H1 (cell line): Measurements from ENCODE around the gene ZC3H8. TPM values are rescaled to one million over a fixed set of nuclear protein-coding genes. Genes with fewer than 3 reads are reported as not detected.

Source experiments
- CTCF ChIA-PET: fragments of 300-600 bp; sonication (Branson Sonifier 250); formaldehyde crosslinking; loops from one replicate; lab custom pipeline; 2021; ENCODE audit not compliant: partially characterized antibody; lab: Charles Lee
- POLR2A ChIA-PET: fragments of 300-600 bp; sonication (Branson Sonifier 250); formaldehyde crosslinking; loops from one replicate; lab custom pipeline; 2021; ENCODE audit warnings: inconsistent platforms; ENCODE audit not compliant: partially characterized antibody; lab: Charles Lee
- DNase-seq, 2 experiments: peaks; one replicate each; pipeline versions ENCODE4 v3.0.0 to v3.0.0-alpha.2; 2010 to 2022; ENCODE audit warnings: low spot score in 2 of 2, low read depth in 1 of 2, mixed read lengths in 1 of 2
- FAIRE-seq: peaks from 2 replicates; lab custom pipeline; 2011; peaks lifted over from hg19 to GRCh38; lab: Jason Lieb, UNC
- H2AFZ ChIP-seq: 2 replicates; pipeline ENCODE4 v1.8.1; 2012; ENCODE audit warnings: low read length, inconsistent platforms
- H2AK5ac ChIP-seq: 2 replicates; pipeline ENCODE4 v1.6.1; 2013; ENCODE audit warnings: low read depth, low read length
- H2BK120ac ChIP-seq: replicated peaks from 2 replicates; pipeline ENCODE3; 2013; ENCODE audit warnings: low read depth, low read length, inconsistent platforms
- H2BK12ac ChIP-seq: 2 replicates; pipeline ENCODE4 v1.6.1; 2013; ENCODE audit warnings: low read depth, low read length
- H2BK15ac ChIP-seq: 2 replicates; pipeline ENCODE4 v1.6.1; 2013; ENCODE audit warnings: low read length
- H2BK20ac ChIP-seq: 2 replicates; pipeline ENCODE4 v1.6.1; 2013; ENCODE audit warnings: low read length
- H2BK5ac ChIP-seq: 2 replicates; pipeline ENCODE4 v1.6.1; 2013; ENCODE audit warnings: low read depth, low read length
- H3K14ac ChIP-seq: 2 replicates; pipeline ENCODE4 v1.6.1; 2013; ENCODE audit warnings: inconsistent platforms; ENCODE audit not compliant: insufficient read length
- H3K18ac ChIP-seq: 2 replicates; pipeline ENCODE4 v1.6.1; 2013; ENCODE audit warnings: low read length; ENCODE audit errors: extremely low read depth
- H3K23ac ChIP-seq: 2 replicates; pipeline ENCODE4 v1.6.1; 2013; ENCODE audit warnings: inconsistent platforms; ENCODE audit not compliant: insufficient read length
- H3K23me2 ChIP-seq: 2 replicates; pipeline ENCODE4 v1.6.1; 2013; ENCODE audit warnings: low read depth, low read length
- H3K27ac ChIP-seq: 2 replicates; pipeline ENCODE4 v1.6.1; 2011; ENCODE audit warnings: low read depth, low read length, inconsistent platforms
- H3K27me3 ChIP-seq, 4 experiments: replicated peaks in 1 of 4; 1 replicate in 1 of 4; 2 replicates in 3 of 4; pipeline versions ENCODE4 v1.6.1 to v1.8.1; 2011 to 2013; ENCODE audit warnings: low read length in 3 of 4, mild to moderate bottlenecking in 3 of 4, inconsistent platforms in 2 of 4, mixed read lengths in 2 of 4, moderate library complexity in 1 of 4; ENCODE audit not compliant: control insufficient read depth in 3 of 4, insufficient read depth in 3 of 4; ENCODE audit errors: extremely low read depth in 1 of 4
- H3K36me3 ChIP-seq, 4 experiments: 2 replicates each; pipeline versions ENCODE4 v1.6.1 to v1.8.1; 2011 to 2013; ENCODE audit warnings: mild to moderate bottlenecking in 4 of 4, low read length in 3 of 4, moderate library complexity in 2 of 4, control low read depth in 1 of 4, inconsistent platforms in 1 of 4; ENCODE audit not compliant: insufficient read depth in 4 of 4, control insufficient read depth in 2 of 4
- H3K4ac ChIP-seq: replicated peaks from 2 replicates; pipeline ENCODE3; 2013; ENCODE audit warnings: low read length, low read depth, mixed read lengths, inconsistent platforms; ENCODE audit not compliant: insufficient read length
- H3K4me1 ChIP-seq, 4 experiments: replicated peaks in 1 of 4; 1 replicate in 1 of 4; 2 replicates in 3 of 4; pipeline versions ENCODE4 v1.6.1 to v1.8.1; 2011 to 2013; ENCODE audit warnings: low read length in 3 of 4, inconsistent platforms in 2 of 4, mixed read lengths in 1 of 4; ENCODE audit not compliant: insufficient read depth in 4 of 4, control insufficient read depth in 3 of 4
- H3K4me2 ChIP-seq, 2 experiments: 2 replicates each; pipeline versions ENCODE4 v1.6.1 to v1.8.1; 2011 to 2013; ENCODE audit warnings: low read depth in 2 of 2, low read length in 2 of 2, control low read depth in 1 of 2, inconsistent platforms in 1 of 2, mild to moderate bottlenecking in 1 of 2; ENCODE audit not compliant: insufficient read depth in 1 of 2
- H3K4me3 ChIP-seq, 4 experiments: fragments of 200-600, 300-600 bp in 1 of 4; sonication (generic), shearing (Covaris generic), sonication (Bioruptor Twin) in 1 of 4; 2 replicates each; pipeline versions ENCODE4 v1.5.1 to v1.8.1; 2011 to 2016; ENCODE audit warnings: low read length in 4 of 4, low read depth in 3 of 4, control low read depth in 2 of 4, inconsistent platforms in 2 of 4, mild to moderate bottlenecking in 2 of 4, mixed read lengths in 1 of 4, moderate library complexity in 1 of 4; ENCODE audit not compliant: insufficient read depth in 2 of 4; ENCODE audit errors: extremely low read depth in 1 of 4
- H3K56ac ChIP-seq: replicated peaks from 2 replicates; pipeline ENCODE3; 2013; ENCODE audit warnings: low read depth, mild to moderate bottlenecking, mixed read lengths, low read length, inconsistent platforms; ENCODE audit not compliant: insufficient read length
- H3K79me1 ChIP-seq: 2 replicates; pipeline ENCODE4 v1.6.1; 2013; ENCODE audit warnings: low read depth, low read length, control low read depth
- H3K79me2 ChIP-seq, 2 experiments: 2 replicates each; pipeline versions ENCODE4 v1.6.1 to v1.8.1; 2012 to 2013; ENCODE audit warnings: low read length in 2 of 2, mild to moderate bottlenecking in 2 of 2, inconsistent platforms in 1 of 2; ENCODE audit not compliant: insufficient read depth in 2 of 2, control insufficient read depth in 1 of 2
- H3K9ac ChIP-seq, 4 experiments: replicated peaks in 1 of 4; 1 replicate in 1 of 4; 2 replicates in 3 of 4; pipeline versions ENCODE4 v1.6.1 to v1.8.1; 2011 to 2013; ENCODE audit warnings: low read depth in 3 of 4, low read length in 3 of 4, control low read depth in 2 of 4, mild to moderate bottlenecking in 2 of 4, moderate library complexity in 2 of 4, inconsistent platforms in 1 of 4; ENCODE audit errors: extremely low read depth in 1 of 4
- H3K9me3 ChIP-seq, 2 experiments: 2 replicates each; pipeline versions ENCODE4 v1.6.1 to v1.8.1; 2012 to 2013; ENCODE audit warnings: mild to moderate bottlenecking in 2 of 2, moderate library complexity in 2 of 2, control low read depth in 1 of 2, inconsistent platforms in 1 of 2, low read depth in 1 of 2, low read length in 1 of 2, mixed read lengths in 1 of 2; ENCODE audit not compliant: insufficient read depth in 2 of 2
- H4K20me1 ChIP-seq, 2 experiments: replicated peaks in 1 of 2; 2 replicates each; pipeline versions ENCODE3 to v1.8.1; 2011 to 2013; ENCODE audit warnings: inconsistent platforms in 2 of 2, low read length in 2 of 2, mild to moderate bottlenecking in 1 of 2; ENCODE audit not compliant: insufficient read depth in 2 of 2, control insufficient read depth in 1 of 2
- H4K5ac ChIP-seq: 2 replicates; pipeline ENCODE4 v1.6.1; 2013; ENCODE audit warnings: low read length, low read depth, mixed read lengths, inconsistent platforms; ENCODE audit not compliant: insufficient read length
- H4K8ac ChIP-seq: 2 replicates; pipeline ENCODE4 v1.8.0; 2013; ENCODE audit warnings: mild to moderate bottlenecking, moderate library complexity, low read length, inconsistent platforms; ENCODE audit not compliant: insufficient read depth; ENCODE audit errors: extremely low read depth
- H4K91ac ChIP-seq: replicated peaks from 2 replicates; pipeline ENCODE3; 2013; ENCODE audit warnings: low read length, mixed read lengths, inconsistent platforms; ENCODE audit not compliant: insufficient read length
- ATF2 ChIP-seq: IDR thresholded peaks from 2 replicates; pipeline ENCODE4 v1.6.1; 2012; ENCODE audit warnings: low read length, inconsistent platforms
- BACH1 ChIP-seq: IDR thresholded peaks from 2 replicates; pipeline ENCODE4 v1.6.1; 2012; ENCODE audit warnings: low read length, improper control_type of control experiment
- CBX5 ChIP-seq: fragments of 300-800, 300-1000 bp; sonication (generic); IDR thresholded peaks from 2 replicates; pipeline ENCODE4 v1.7.1; 2016; ENCODE audit warnings: antibody characterized with exemption, low read length, low read depth
- CHD1 ChIP-seq: IDR thresholded peaks from 2 replicates; pipeline ENCODE4 v1.6.1; 2012; ENCODE audit warnings: low read depth, low read length, improper control_type of control experiment
- JUND ChIP-seq: IDR thresholded peaks from 2 replicates; pipeline ENCODE4 v1.6.1; 2011; ENCODE audit warnings: mild to moderate bottlenecking, improper control_type of control experiment, low read length
- NRF1 ChIP-seq: IDR thresholded peaks from 2 replicates; pipeline ENCODE4 v1.6.1; 2011; ENCODE audit warnings: mild to moderate bottlenecking, low read depth, low read length, improper control_type of control experiment
- POU5F1 ChIP-seq: IDR thresholded peaks from 2 replicates; pipeline ENCODE4 v1.6.1; 2011; ENCODE audit warnings: low read depth, mild to moderate bottlenecking, low read length, moderate library complexity
- SIRT6 ChIP-seq: IDR thresholded peaks from one replicate; pipeline ENCODE4 v1.7.1; 2012; ENCODE audit warnings: low read length, inconsistent platforms
- SRF ChIP-seq: IDR thresholded peaks from 2 replicates; pipeline ENCODE4 v1.6.1; 2011; ENCODE audit warnings: mild to moderate bottlenecking, low read depth, low read length, moderate library complexity
- SUZ12 ChIP-seq: fragments of 200-600 bp; sonication (generic); IDR thresholded peaks from 2 replicates; pipeline ENCODE4 v1.6.1; 2012; ENCODE audit warnings: mild to moderate bottlenecking, inconsistent platforms, low read length, moderate library complexity, mixed read lengths
- TBP ChIP-seq: IDR thresholded peaks from 2 replicates; pipeline ENCODE4 v1.6.1; 2011; ENCODE audit warnings: low read depth, low read length, improper control_type of control experiment
- TCF12 ChIP-seq: IDR thresholded peaks from 2 replicates; pipeline ENCODE4 v1.6.1; 2011; ENCODE audit warnings: low read depth, mild to moderate bottlenecking, low read length
- ZNF274 ChIP-seq: IDR thresholded peaks from 2 replicates; pipeline ENCODE4 v1.7.0; 2012; ENCODE audit warnings: low read length, borderline replicate concordance; ENCODE audit errors: extremely low read depth
- WGBS, 2 experiments: shearing (Covaris generic) in 1 of 2; methylation state at CpG; one replicate each; pipeline versions ENCODE4 v1.1.6 to v1.1.7; 2013 to 2015; ENCODE audit warnings: low lambda C conversion rate in 2 of 2, mixed read lengths in 2 of 2, inconsistent platforms in 1 of 2, low coverage in 1 of 2, missing lambda C conversion rate in 1 of 2; ENCODE audit not compliant: insufficient replicate concordance in 2 of 2, insufficient coverage in 1 of 2, insufficient read length in 1 of 2; ENCODE audit errors: extremely low coverage in 1 of 2, missing lambda C conversion rate in 1 of 2; 5-methylcytosine and 5-hydroxymethylcytosine counted together
- polyA plus RNA-seq, 7 experiments: library from polyadenylated mRNA; depleted of rRNA in 3 of 7; stranded (reverse) in 5 of 7; unstranded in 2 of 7; fragments of >200 nt in 5 of 7; fragments of 200-250 nt in 2 of 7; gene quantifications; 1 replicate in 5 of 7; 2 replicates in 1 of 7; 4 replicates in 1 of 7; pipeline versions ENCODE4 v1.2.1 to v1.2.3, GENCODE V29; 2011 to 2013; ENCODE audit warnings: missing spikeins in 2 of 7, mixed read lengths in 2 of 7
- total RNA-seq: library from RNA; stranded (reverse); fragmentation: NEBNext Ultra II Directional; extraction: Animal tissue kit (Norgen Biotek cat#: 25700); gene quantifications from 2 replicates; pipeline ENCODE4 v1.2.1, GENCODE V29; 2021

ZC3H8 gene
- total and polyA plus RNA-seq, 2 of the 8 experiments (the other 6 are each of a cell fraction or from before 2014, with no cell fraction given), result 1.9 to 7.1 TPM

DNA sequence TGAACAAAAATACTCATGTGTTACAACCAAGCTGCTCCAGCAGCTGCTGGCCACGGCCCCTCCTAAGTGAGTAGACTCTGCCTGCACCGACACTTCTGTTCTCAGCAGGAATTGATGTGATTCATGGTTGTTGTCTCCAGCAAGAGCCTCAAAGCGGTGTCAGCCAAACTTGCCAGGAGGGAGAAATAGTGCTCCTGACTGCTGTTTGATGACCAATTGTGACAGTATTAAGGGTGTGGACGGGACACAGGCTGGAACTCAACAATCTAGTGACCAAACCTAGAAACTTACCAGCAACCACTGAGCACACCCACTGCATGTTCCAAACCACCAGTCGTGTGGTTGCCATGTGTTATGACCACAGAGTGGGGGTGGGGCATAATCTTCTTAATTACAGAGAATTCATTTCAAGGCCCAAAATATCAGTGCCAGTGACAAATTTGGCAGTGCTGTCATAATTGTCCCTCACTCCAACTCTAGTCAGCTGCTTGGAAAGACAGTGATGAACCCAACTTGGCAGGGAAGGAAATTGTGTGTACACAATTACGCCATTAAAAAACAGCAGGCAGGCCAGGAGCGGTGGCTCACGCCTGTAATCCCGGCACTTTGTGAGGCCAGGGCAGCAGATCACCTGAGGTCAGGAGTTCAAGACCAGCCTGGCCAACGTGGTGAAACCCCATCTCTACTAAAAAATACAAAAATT is 86.3 kb downstream of the ZC3H8 start:
- H2BK12ac ChIP-seq, result no peak overlapping the region
- H2AK5ac ChIP-seq, result no peak overlapping the region
- no peaks in the 10 kb centered on the region for H3K79me2 ChIP-seq
- H2AFZ ChIP-seq, result no peak overlapping the region
- no peaks in the 10 kb centered on the region for H3K23me2 ChIP-seq
- TF ChIP-seq BACH1 (no peak), CBX5 (no peak), ZNF274 (no peak), SIRT6 (no peak), NRF1 (no peak), POU5F1 (no peak), SRF (no peak), TBP (no peak), TCF12 (no peak), CHD1 (no peak), JUND (no peak), ATF2 (no peak), SUZ12 (no peak)
- H3K27me3 ChIP-seq, result no peaks in the 10 kb centered on the region
- DNase-seq (no peak), FAIRE-seq (no peak)
- no peaks in the 10 kb centered on the region for H4K20me1 ChIP-seq
- H3K23ac ChIP-seq, result no peak overlapping the region
- no peak overlapping the region for H3K9ac ChIP-seq
- H3K18ac ChIP-seq, result no peak overlapping the region
- H3K9me3 ChIP-seq, result no peaks in the 10 kb centered on the region
- H4K91ac ChIP-seq, result no peak overlapping the region
- no peaks in the 10 kb centered on the region for H3K79me1 ChIP-seq
- H4K8ac ChIP-seq, result no peak overlapping the region
- H3K14ac ChIP-seq, result no peak overlapping the region
- no peak overlapping the region for H3K4me3 ChIP-seq
- H3K4me1 ChIP-seq, result no peaks in the 10 kb centered on the region
- no peak overlapping the region for H4K5ac ChIP-seq
- 87% methylated on average over 10 of the region's 10 CpGs; no CpG with 5 or more reads in 1 of the 2 experiments for WGBS, 2 experiments
- H2BK15ac ChIP-seq, result no peak overlapping the region
- H3K4me2 ChIP-seq, result no peak overlapping the region
- CTCF ChIA-PET, result interaction anchor here (1.2 kb wide), 1 partner anchor 11 kb away, joined by 3 read pairs; no protein-coding TSS in a partner anchor
- H3K27ac ChIP-seq, result no peak overlapping the region
- POLR2A ChIA-PET, result no interaction called here
- no peak overlapping the region for H2BK120ac ChIP-seq
- no peak overlapping the region for H3K4ac ChIP-seq
- H2BK5ac ChIP-seq, result no peak overlapping the region
- no peaks in the 10 kb centered on the region for H3K36me3 ChIP-seq
- no peak overlapping the region for H3K56ac ChIP-seq
- H2BK20ac ChIP-seq, result no peak overlapping the region
